Neuronal stem cell (in vitro differentiated cells): ENCODE measurements around the gene MYH14.

Experiments used
- DNase-seq: peaks from one replicate; pipeline ENCODE4 v3.0.0-alpha.2; 2013; ENCODE audit warnings: low spot score
- H2AFZ ChIP-seq: one replicate; pipeline ENCODE4 v1.6.1; 2013; ENCODE audit warnings: mild to moderate bottlenecking, low read length, inconsistent platforms
- H2AK5ac ChIP-seq: 2 replicates; pipeline ENCODE4 v1.6.1; 2013; ENCODE audit warnings: low read depth, mild to moderate bottlenecking, inconsistent platforms, low read length, moderate library complexity, mixed read lengths
- H2BK120ac ChIP-seq: 2 replicates; pipeline ENCODE4 v1.6.1; 2013; ENCODE audit warnings: low read depth, mild to moderate bottlenecking, inconsistent platforms, low read length, moderate library complexity, mixed read lengths
- H2BK12ac ChIP-seq: one replicate; pipeline ENCODE4 v1.6.1; 2013; ENCODE audit warnings: low read length, inconsistent platforms
- H2BK15ac ChIP-seq: 2 replicates; pipeline ENCODE4 v1.6.1; 2013; ENCODE audit warnings: mild to moderate bottlenecking, low read length, inconsistent platforms, mixed read lengths
- H2BK5ac ChIP-seq: one replicate; pipeline ENCODE4 v1.6.1; 2013; ENCODE audit warnings: inconsistent platforms, mild to moderate bottlenecking, low read length, moderate library complexity
- H3K14ac ChIP-seq: one replicate; pipeline ENCODE4 v1.6.1; 2013; ENCODE audit warnings: low read length, inconsistent platforms
- H3K18ac ChIP-seq: 2 replicates; pipeline ENCODE4 v1.6.1; 2013; ENCODE audit warnings: low read length, inconsistent platforms
- H3K23ac ChIP-seq: 2 replicates; pipeline ENCODE4 v1.6.1; 2013; ENCODE audit warnings: low read depth, mild to moderate bottlenecking, mixed read lengths, low read length, inconsistent platforms; ENCODE audit not compliant: poor library complexity
- H3K27ac ChIP-seq: replicated peaks from 3 replicates; pipeline ENCODE4 v1.5.1; 2013; ENCODE audit warnings: low read length, inconsistent platforms
- H3K27me3 ChIP-seq, 3 experiments: 2 replicates each; pipeline ENCODE4 v1.6.1; 2013; ENCODE audit warnings: low read length in 3 of 3, mild to moderate bottlenecking in 2 of 3, inconsistent platforms in 1 of 3, low read depth in 1 of 3, mixed read lengths in 1 of 3, moderate library complexity in 1 of 3; ENCODE audit not compliant: control insufficient read depth in 3 of 3, insufficient read depth in 3 of 3
- H3K36me3 ChIP-seq, 2 donors: replicated peaks in 1 of 2; 2 replicates each; pipeline ENCODE4 v1.6.1; 2013; ENCODE audit warnings: low read length in 2 of 2; ENCODE audit not compliant: control insufficient read depth in 2 of 2, insufficient read depth in 2 of 2
- H3K4ac ChIP-seq: 2 replicates; pipeline ENCODE4 v1.6.1; 2013; ENCODE audit warnings: inconsistent platforms, mild to moderate bottlenecking, low read length, moderate library complexity
- H3K4me1 ChIP-seq, 2 donors: 1 replicate in 1 of 2; 2 replicates in 1 of 2; pipeline ENCODE4 v1.6.1; 2013; ENCODE audit warnings: low read length in 2 of 2, low read depth in 1 of 2; ENCODE audit not compliant: control insufficient read depth in 2 of 2, insufficient read depth in 1 of 2
- H3K4me2 ChIP-seq: one replicate; pipeline ENCODE4 v1.6.1; 2013; ENCODE audit warnings: mild to moderate bottlenecking, low read length, inconsistent platforms; ENCODE audit not compliant: insufficient read depth, poor library complexity, severe bottlenecking
- H3K4me3 ChIP-seq, 2 donors: 2 replicates each; pipeline ENCODE4 v1.5.1; 2013; ENCODE audit warnings: low read length in 2 of 2, mild to moderate bottlenecking in 2 of 2, inconsistent platforms in 1 of 2, moderate library complexity in 1 of 2
- H3K79me1 ChIP-seq: one replicate; pipeline ENCODE4 v1.6.1; 2013; ENCODE audit warnings: low read depth, mild to moderate bottlenecking, inconsistent platforms, low read length, moderate library complexity
- H3K9ac ChIP-seq: one replicate; pipeline ENCODE4 v1.6.1; 2013; ENCODE audit warnings: mild to moderate bottlenecking, low read depth, low read length, inconsistent platforms; ENCODE audit not compliant: poor library complexity
- H3K9me3 ChIP-seq, 2 donors: replicated peaks in 1 of 2; 2 replicates each; pipeline versions ENCODE3 to v1.6.1; 2013; ENCODE audit warnings: low read length in 2 of 2, mild to moderate bottlenecking in 2 of 2, inconsistent platforms in 1 of 2, low read depth in 1 of 2, mixed read lengths in 1 of 2, moderate library complexity in 1 of 2; ENCODE audit not compliant: control insufficient read depth in 2 of 2, insufficient read depth in 1 of 2
- H4K8ac ChIP-seq: one replicate; pipeline ENCODE4 v1.6.1; 2013; ENCODE audit warnings: low read depth, mild to moderate bottlenecking, inconsistent platforms, low read length, moderate library complexity
- H4K91ac ChIP-seq: one replicate; pipeline ENCODE4 v1.6.1; 2013; ENCODE audit warnings: low read length, low read depth, mild to moderate bottlenecking, inconsistent platforms; ENCODE audit not compliant: poor library complexity
- WGBS, 2 donors: extraction: QIAGEN DNeasy Blood & Tissue Kit; methylation state at CpG; one replicate each; pipeline ENCODE4 v1.1.7; 2013; ENCODE audit warnings: missing lambda C conversion rate in 2 of 2, mixed read lengths in 1 of 2; ENCODE audit not compliant: insufficient read length in 2 of 2, insufficient replicate concordance in 1 of 2; ENCODE audit errors: extremely low coverage in 2 of 2; 5-methylcytosine and 5-hydroxymethylcytosine counted together

The MYH14 gene

DNA sequence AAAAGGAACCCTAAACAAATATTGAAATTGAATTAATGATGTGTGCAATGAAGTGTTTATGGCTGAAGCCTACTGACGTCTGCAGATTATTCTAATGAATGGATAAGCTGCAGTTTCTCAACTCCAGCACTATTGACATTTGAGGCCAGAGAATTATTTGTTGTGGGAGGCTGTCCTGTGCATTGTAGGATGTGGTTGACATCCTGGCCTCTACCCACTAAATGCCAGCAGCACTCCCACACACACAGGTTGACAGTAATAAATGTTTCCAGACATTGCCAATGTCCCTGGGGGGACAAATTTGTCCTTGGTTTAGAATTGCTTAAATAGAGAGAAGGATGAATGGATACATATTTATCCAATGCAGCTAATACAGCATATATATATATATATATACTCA lies 19.2 kb upstream of the MYH14 start:
- DNase-seq, result no peak
- H3K27me3 ChIP-seq, result no peaks in the 10 kb centered on the region
- no peak overlapping the region for H2BK15ac ChIP-seq
- no peak overlapping the region for H2BK120ac ChIP-seq
- no CpG with 5 or more reads among the region's 1 CpG for WGBS, 2 donors
- no peak overlapping the region for H2AFZ ChIP-seq
- no peaks in the 10 kb centered on the region for H3K79me1 ChIP-seq
- no peak overlapping the region for H3K4me2 ChIP-seq
- no peak overlapping the region for H3K14ac ChIP-seq
- H3K4me3 ChIP-seq, result no peak overlapping the region
- no peak overlapping the region for H3K18ac ChIP-seq
- no peak overlapping the region for H3K4ac ChIP-seq
- no peak overlapping the region for H4K91ac ChIP-seq
- no peak overlapping the region for H2AK5ac ChIP-seq
- H2BK5ac ChIP-seq, result no peak overlapping the region
- H3K23ac ChIP-seq, result no peak overlapping the region
- H3K4me1 ChIP-seq, result no peaks in the 10 kb centered on the region
- H2BK12ac ChIP-seq, result no peak overlapping the region
- H3K27ac ChIP-seq, result no peak overlapping the region
- H3K36me3 ChIP-seq, result peaks cover 0 to under 1% of the 10 kb centered on the region in 2 donors
- H4K8ac ChIP-seq, result no peak overlapping the region
- H3K9me3 ChIP-seq, result peaks cover 0 to 2% of the 10 kb centered on the region in 2 donors
- no peak overlapping the region for H3K9ac ChIP-seq

DNA sequence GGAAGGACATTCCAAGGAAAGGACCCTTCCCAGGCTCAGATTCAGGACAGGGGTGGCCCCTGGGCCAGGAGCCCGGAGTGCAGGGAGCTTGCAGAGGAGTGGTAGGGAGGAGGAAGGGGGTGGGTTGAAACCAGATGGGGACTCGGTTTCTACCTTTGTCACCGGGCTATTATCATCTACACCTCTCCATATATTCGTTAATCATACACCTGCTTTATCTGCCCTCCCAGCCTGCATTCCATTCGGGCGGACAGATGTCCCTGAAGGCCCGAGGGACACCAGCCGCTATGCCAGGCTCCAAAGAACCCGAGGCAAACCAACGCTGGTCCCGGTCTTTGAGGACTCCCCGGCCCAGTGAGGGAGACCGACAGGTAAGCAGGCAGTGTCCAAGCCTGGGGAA lies 15.5 kb upstream of the MYH14 start:
- no peak overlapping the region for H2BK15ac ChIP-seq
- no peak overlapping the region for H3K9ac ChIP-seq
- no peak overlapping the region for H2BK12ac ChIP-seq
- no peak overlapping the region for H3K4me3 ChIP-seq
- WGBS, 2 donors, result no CpG with 5 or more reads among the region's 13 CpGs
- no peak overlapping the region for H2AFZ ChIP-seq
- peaks cover 0 to 2% of the 10 kb centered on the region in 2 donors for H3K9me3 ChIP-seq
- H3K4me2 ChIP-seq, result no peak overlapping the region
- no peak overlapping the region for H3K4ac ChIP-seq
- no peak for DNase-seq
- no peaks in the 10 kb centered on the region for H3K79me1 ChIP-seq
- H3K4me1 ChIP-seq, result no peaks in the 10 kb centered on the region
- no peak overlapping the region for H3K27ac ChIP-seq
- H2AK5ac ChIP-seq, result no peak overlapping the region
- H4K91ac ChIP-seq, result no peak overlapping the region
- H4K8ac ChIP-seq, result no peak overlapping the region
- H3K27me3 ChIP-seq, result peaks cover 0 to 2% (median 0%) of the 10 kb centered on the region in 3 experiments
- H2BK5ac ChIP-seq, result no peak overlapping the region
- H2BK120ac ChIP-seq, result no peak overlapping the region
- peaks cover 0 to 2% of the 10 kb centered on the region in 2 donors for H3K36me3 ChIP-seq
- H3K23ac ChIP-seq, result no peak overlapping the region
- peak overlapping the region; percentile 76 for H3K18ac ChIP-seq
- H3K14ac ChIP-seq, result no peak overlapping the region

DNA sequence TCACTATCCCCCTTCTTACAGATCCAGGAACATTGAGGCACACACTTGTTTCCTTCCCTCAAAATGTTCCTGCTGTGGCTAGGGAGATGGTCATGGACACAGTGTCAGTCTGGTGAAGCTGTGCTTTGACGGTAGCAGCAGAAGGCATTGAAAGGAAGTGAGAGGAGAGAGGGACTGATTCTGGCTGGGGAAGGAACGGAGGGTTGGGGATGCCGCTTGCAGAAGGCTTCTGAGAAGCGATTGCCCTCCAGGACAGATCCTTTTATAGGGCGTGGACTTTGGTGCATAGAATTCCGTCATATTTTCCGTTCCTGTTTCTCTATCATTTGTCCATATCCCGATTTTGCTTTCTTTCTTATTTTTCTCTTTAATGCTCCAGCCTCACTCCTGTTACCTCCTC lies 14.1 kb upstream of the MYH14 start:
- Histone ChIP-seq H2BK120ac (no peak overlapping the region), H3K4me3 (peak overlapping the region in 1 of 2 donors; percentile 42), H3K27ac (no peak overlapping the region), H3K27me3 (peaks cover 0 to 2% (median 0%) of the 10 kb centered on the region in 3 experiments), H3K18ac (no peak overlapping the region), H3K4me2 (no peak overlapping the region), H3K4ac (no peak overlapping the region), H4K91ac (no peak overlapping the region), H2AFZ (no peak overlapping the region), H3K4me1 (no peaks in the 10 kb centered on the region), H3K79me1 (no peaks in the 10 kb centered on the region), H2AK5ac (no peak overlapping the region), H2BK5ac (no peak overlapping the region), H3K14ac (no peak overlapping the region), H3K9me3 (peaks cover 0 to 3% of the 10 kb centered on the region in 2 donors), H3K36me3 (peaks cover 0 to 2% of the 10 kb centered on the region in 2 donors), H3K23ac (no peak overlapping the region), H4K8ac (no peak overlapping the region), H3K9ac (no peak overlapping the region), H2BK12ac (no peak overlapping the region), H2BK15ac (no peak overlapping the region)
- WGBS, 2 donors, result no CpG with 5 or more reads among the region's 8 CpGs
- no peak for DNase-seq

DNA sequence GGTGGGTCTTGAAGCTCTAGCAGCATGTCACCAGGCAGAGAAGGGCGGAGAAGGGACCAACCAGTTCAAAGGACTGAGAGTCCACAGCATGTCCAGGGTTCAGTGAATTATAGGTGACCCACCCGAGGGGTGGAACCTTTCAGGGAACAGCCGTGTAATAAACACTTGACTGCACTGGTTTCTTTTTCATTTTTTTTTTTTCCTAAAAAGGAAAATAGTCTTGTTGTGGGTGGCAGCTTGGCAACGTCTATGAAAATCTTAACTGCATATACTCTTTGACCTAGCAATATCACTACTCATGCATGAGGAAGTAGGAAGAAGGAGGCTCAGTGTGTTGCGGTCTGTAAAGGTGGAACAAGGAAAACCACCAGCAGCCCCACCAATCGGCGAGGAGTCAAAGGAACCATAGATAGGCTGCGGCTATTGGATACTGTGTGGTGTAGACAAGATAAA lies 13.0 kb upstream of the MYH14 start:
- H3K9me3 ChIP-seq, result peaks cover 0 to 3% of the 10 kb centered on the region in 2 donors
- no peak overlapping the region for H3K27ac ChIP-seq
- peaks cover 0 to 2% (median 0%) of the 10 kb centered on the region in 3 experiments for H3K27me3 ChIP-seq
- H3K23ac ChIP-seq, result no peak overlapping the region
- H2AFZ ChIP-seq, result no peak overlapping the region
- no peak overlapping the region for H3K18ac ChIP-seq
- H4K8ac ChIP-seq, result no peak overlapping the region
- peaks cover 0 to 2% of the 10 kb centered on the region in 2 donors for H3K36me3 ChIP-seq
- H2BK12ac ChIP-seq, result no peak overlapping the region
- H4K91ac ChIP-seq, result no peak overlapping the region
- no peak overlapping the region for H3K9ac ChIP-seq
- no peak for DNase-seq
- no peak overlapping the region for H2BK5ac ChIP-seq
- H3K4me3 ChIP-seq, result no peak overlapping the region
- H2BK120ac ChIP-seq, result no peak overlapping the region
- H3K14ac ChIP-seq, result no peak overlapping the region
- no CpG with 5 or more reads among the region's 8 CpGs for WGBS, 2 donors
- no peak overlapping the region for H2BK15ac ChIP-seq
- no peak overlapping the region for H3K4ac ChIP-seq
- H3K4me2 ChIP-seq, result no peak overlapping the region
- no peaks in the 10 kb centered on the region for H3K4me1 ChIP-seq
- no peaks in the 10 kb centered on the region for H3K79me1 ChIP-seq
- no peak overlapping the region for H2AK5ac ChIP-seq
